Activated CD4-positive, alpha-beta T cell treated with anti-CD3 and anti-CD28 coated beads, Interleukin-2, amount 50 U/mL, for 48 hours (primary cell): ENCODE data around the gene PTOV1.
A peak's percentile ranks its signal among the peaks of the same experiment; 100 is the strongest.

Experiments
- DNase-seq, 2 experiments: peaks; one replicate each; pipeline ENCODE4 v3.0.0-alpha.2; 2020

The PTOV1 gene

GRCh38 chr19:49877020-49877878 lies 26.3 kb downstream of the PTOV1 start, which contains the start of the genes AKT1S1 and TBC1D17:
Gene AKT1S1 (minus strand): TSS chr19:49877355. CDS start chr19:49873295, 4,060 bp downstream.
Gene TBC1D17 (plus strand): TSS chr19:49877702. CDS start chr19:49877724, 22 bp downstream.
- peak; percentile 96 to 98 for DNase-seq

GRCh38 chr19:49877879-49878743 lies 27.2 kb downstream of the PTOV1 start:
- peak; percentile 100 for DNase-seq

- no peak for DNase-seq
Measured at GRCh38 chr19:49878744-49879070, 27.7 kb downstream of the PTOV1 start.

GRCh38 chr19:49879243-49879963 lies 28.4 kb downstream of the PTOV1 start:
- DNase-seq: no peak

GRCh38 chr19:49880162-49880869 lies 29.4 kb downstream of the PTOV1 start:
- DNase-seq: no peak

- DNase-seq: no peak
Measured at GRCh38 chr19:49881186-49881585, 30.2 kb downstream of the PTOV1 start.

GRCh38 chr19:49881672-49882394 lies 30.9 kb downstream of the PTOV1 start:
- DNase-seq: no peak

- no peak for DNase-seq
Measured at GRCh38 chr19:49882643-49883042, 31.7 kb downstream of the PTOV1 start.

GRCh38 chr19:49883094-49883493 lies 32.1 kb downstream of the PTOV1 start:
- DNase-seq: no peak

- no peak for DNase-seq
Measured at GRCh38 chr19:49884109-49884508, 33.1 kb downstream of the PTOV1 start.

GRCh38 chr19:49884760-49885159 lies 33.8 kb downstream of the PTOV1 start:
- DNase-seq: no peak

- no peak for DNase-seq
Measured at GRCh38 chr19:49887037-49887664, 36.2 kb downstream of the PTOV1 start.

GRCh38 chr19:49887665-49888509 lies 36.9 kb downstream of the PTOV1 start:
- DNase-seq: no peak

- no peak for DNase-seq
Measured at GRCh38 chr19:49888510-49888824, 37.5 kb downstream of the PTOV1 start.

GRCh38 chr19:49889038-49889686 lies 38.2 kb downstream of the PTOV1 start:
- no peak for DNase-seq

- peak; percentile 73 to 80 for DNase-seq
Measured at GRCh38 chr19:49889687-49890348, 38.9 kb downstream of the PTOV1 start.

GRCh38 chr19:49890349-49891311 lies 39.7 kb downstream of the PTOV1 start:
- peak; percentile 68 to 70 for DNase-seq

GRCh38 chr19:49891393-49891792 lies 40.4 kb downstream of the PTOV1 start:
- no peak for DNase-seq
